Dermis microvascular lymphatic vessel endothelial cell (primary cell): ENCODE measurements around the gene DDB1. TPM values are rescaled to one million over a fixed set of nuclear protein-coding genes. Genes with fewer than 3 reads are reported as not detected.

Source experiments
- DNase-seq, 2 donors: peaks; one replicate each; pipeline versions ENCODE4 v3.0.0 to v3.0.0-alpha.2; 2010; ENCODE audit warnings: low read depth in 2 of 2
- total RNA-seq: library from RNA; depleted of rRNA; stranded (reverse); fragments of >200 nt; gene quantifications from 2 replicates; pipeline ENCODE4 v1.2.1, GENCODE V29; 2014

DDB1 gene
- total RNA-seq, 1 donor from 2014 or later: 310 TPM

- DNase-seq: peak; percentile 64 to 80
Measured at GRCh38 chr11:61336171-61336935, 3.4 kb upstream of the DDB1 start.

- DNase-seq: no peak
Measured at GRCh38 chr11:61335355-61335710, 2.4 kb upstream of the DDB1 start.

GRCh38 chr11:61334434-61335354, 1.8 kb upstream of the DDB1 start:
- DNase-seq: no peak

GRCh38 chr11:61333550-61334433, 887 bp upstream of the DDB1 start:
- no peak for DNase-seq

- peak in 1 of 2 donors; percentile 42 for DNase-seq
Measured at GRCh38 chr11:61332281-61332796, 566 bp downstream of the DDB1 start.

GRCh38 chr11:61331651-61332050, 1.3 kb downstream of the DDB1 start:
- no peak for DNase-seq

GRCh38 chr11:61329871-61330270, 3.0 kb downstream of the DDB1 start:
- DNase-seq: no peak

GRCh38 chr11:61328351-61328750, 4.6 kb downstream of the DDB1 start:
- DNase-seq: no peak

GRCh38 chr11:61327669-61328071, 5.2 kb downstream of the DDB1 start:
- no peak for DNase-seq

- DNase-seq: no peak
Measured at GRCh38 chr11:61325649-61326414, 7.1 kb downstream of the DDB1 start.

GRCh38 chr11:61315260-61315659, 17.6 kb downstream of the DDB1 start:
- no peak for DNase-seq

- DNase-seq: no peak
Measured at GRCh38 chr11:61310749-61311148, 22.2 kb downstream of the DDB1 start.

GRCh38 chr11:61309739-61310138, 23.2 kb downstream of the DDB1 start:
- no peak for DNase-seq

- no peak for DNase-seq
Measured at GRCh38 chr11:61309141-61309540, 23.8 kb downstream of the DDB1 start.

GRCh38 chr11:61307354-61307753, 25.6 kb downstream of the DDB1 start:
- no peak for DNase-seq

GRCh38 chr11:61306221-61306620, 26.7 kb downstream of the DDB1 start:
- no peak for DNase-seq

GRCh38 chr11:61305417-61305816, 27.5 kb downstream of the DDB1 start:
- no peak for DNase-seq

GRCh38 chr11:61303725-61304124, 29.2 kb downstream of the DDB1 start:
- DNase-seq: no peak

GRCh38 chr11:61302550-61302949, 30.4 kb downstream of the DDB1 start:
- DNase-seq: no peak

GRCh38 chr11:61298663-61299244, 34.2 kb downstream of the DDB1 start:
- no peak for DNase-seq
